H9 (cell line): ENCODE measurements around the gene RAD54L2. TPM values are rescaled to one million over a fixed set of nuclear protein-coding genes. Genes with fewer than 3 reads are reported as not detected.
"Not testable (repeated sequence)": the region's sequence is repeated elsewhere in the genome, so short reads cannot be mapped to it uniquely, and the experiment has no call there.

ENCODE experiments used
- DNase-seq: peaks from one replicate; pipeline ENCODE4 v3.0.0-alpha.2; 2017
- H2AFZ ChIP-seq: one replicate; pipeline ENCODE4 v1.6.1; 2013; ENCODE audit warnings: mild to moderate bottlenecking, low read length, control low read depth, moderate library complexity
- H2AK5ac ChIP-seq: 2 replicates; pipeline ENCODE4 v1.6.1; 2013; ENCODE audit warnings: low read length, control low read depth, mixed read lengths; ENCODE audit not compliant: insufficient read length
- H2BK120ac ChIP-seq: one replicate; pipeline ENCODE4 v1.6.1; 2013; ENCODE audit warnings: low read depth, mild to moderate bottlenecking, low read length, control low read depth, inconsistent platforms; ENCODE audit not compliant: poor library complexity, severe bottlenecking
- H2BK12ac ChIP-seq: 2 replicates; pipeline ENCODE4 v1.6.1; 2013; ENCODE audit warnings: low read length, control low read depth, mixed read lengths, low read depth; ENCODE audit not compliant: insufficient read length
- H2BK15ac ChIP-seq: 2 replicates; pipeline ENCODE4 v1.6.1; 2013; ENCODE audit warnings: low read depth, low read length, control low read depth
- H2BK20ac ChIP-seq: one replicate; pipeline ENCODE4 v1.6.1; 2013; ENCODE audit warnings: low read depth, mild to moderate bottlenecking, low read length, control low read depth, inconsistent platforms; ENCODE audit not compliant: poor library complexity, severe bottlenecking
- H2BK5ac ChIP-seq: 2 replicates; pipeline ENCODE4 v1.6.1; 2013; ENCODE audit warnings: low read length, control low read depth, mixed read lengths; ENCODE audit not compliant: insufficient read length
- H3K14ac ChIP-seq: 2 replicates; pipeline ENCODE4 v1.6.1; 2013; ENCODE audit warnings: low read length, control low read depth; ENCODE audit not compliant: insufficient read depth
- H3K18ac ChIP-seq: 2 replicates; pipeline ENCODE4 v1.6.1; 2013; ENCODE audit warnings: low read depth, mild to moderate bottlenecking, mixed read lengths, low read length, control low read depth; ENCODE audit not compliant: insufficient read length
- H3K23ac ChIP-seq: 2 replicates; pipeline ENCODE4 v1.6.1; 2013; ENCODE audit warnings: low read length, control low read depth, mixed read lengths, low read depth; ENCODE audit not compliant: insufficient read length
- H3K23me2 ChIP-seq: 2 replicates; pipeline ENCODE4 v1.6.1; 2013; ENCODE audit warnings: low read depth, mild to moderate bottlenecking, mixed read lengths, low read length, control low read depth; ENCODE audit not compliant: insufficient read length, poor library complexity, severe bottlenecking
- H3K27ac ChIP-seq: 2 replicates; pipeline ENCODE4 v1.5.1; 2013; ENCODE audit warnings: low read length, control low read depth, mixed read lengths, low read depth; ENCODE audit not compliant: insufficient read length
- H3K27me3 ChIP-seq: 2 replicates; pipeline ENCODE4 v1.6.1; 2013; ENCODE audit warnings: low read length, control low read depth, inconsistent platforms; ENCODE audit not compliant: insufficient read depth
- H3K4ac ChIP-seq: 2 replicates; pipeline ENCODE4 v1.6.1; 2013; ENCODE audit warnings: low read depth, mild to moderate bottlenecking, control low read depth, inconsistent platforms, low read length, moderate library complexity
- H3K4me1 ChIP-seq: 2 replicates; pipeline ENCODE4 v1.6.1; 2013; ENCODE audit warnings: low read length, control low read depth, inconsistent platforms; ENCODE audit not compliant: insufficient read depth
- H3K4me2 ChIP-seq: 2 replicates; pipeline ENCODE4 v1.6.1; 2013; ENCODE audit warnings: low read length, control low read depth, mixed read lengths; ENCODE audit not compliant: insufficient read length, insufficient read depth
- H3K56ac ChIP-seq: 2 replicates; pipeline ENCODE4 v1.6.1; 2013; ENCODE audit warnings: low read depth, mild to moderate bottlenecking, mixed read lengths, low read length, control low read depth; ENCODE audit not compliant: insufficient read length
- H3K79me1 ChIP-seq: 2 replicates; pipeline ENCODE4 v1.6.1; 2013; ENCODE audit warnings: low read depth, mild to moderate bottlenecking, moderate library complexity, low read length, control low read depth, inconsistent platforms; ENCODE audit not compliant: insufficient read depth, poor library complexity, severe bottlenecking
- H3K79me2 ChIP-seq: 2 replicates; pipeline ENCODE4 v1.6.1; 2013; ENCODE audit warnings: low read length, control low read depth, inconsistent platforms; ENCODE audit not compliant: insufficient read depth
- H3K9ac ChIP-seq: 2 replicates; pipeline ENCODE4 v1.6.1; 2013; ENCODE audit warnings: low read length, control low read depth, mixed read lengths; ENCODE audit not compliant: insufficient read length; ENCODE audit errors: extremely low read depth
- H3K9me3 ChIP-seq: one replicate; pipeline ENCODE4 v1.6.1; 2013; ENCODE audit warnings: low read depth, low read length, inconsistent platforms; ENCODE audit not compliant: control insufficient read depth
- H3T11ph ChIP-seq: one replicate; pipeline ENCODE4 v1.6.1; 2013; ENCODE audit warnings: mild to moderate bottlenecking, low read length, control low read depth, inconsistent platforms
- H4K20me1 ChIP-seq: one replicate; pipeline ENCODE4 v1.6.1; 2013; ENCODE audit not compliant: control insufficient read depth, insufficient read length, insufficient read depth
- H4K5ac ChIP-seq: 2 replicates; pipeline ENCODE4 v1.6.1; 2013; ENCODE audit warnings: low read depth, mild to moderate bottlenecking, mixed read lengths, low read length, control low read depth; ENCODE audit not compliant: insufficient read length
- H4K8ac ChIP-seq: replicated peaks from 2 replicates; pipeline ENCODE4 v1.6.1; 2013; ENCODE audit warnings: low read length, control low read depth, mixed read lengths, low read depth; ENCODE audit not compliant: insufficient read length
- H4K91ac ChIP-seq: 2 replicates; pipeline ENCODE4 v1.6.1; 2013; ENCODE audit warnings: low read depth, mild to moderate bottlenecking, moderate library complexity, mixed read lengths, low read length, control low read depth; ENCODE audit not compliant: insufficient read length
- H3K27ac Mint-ChIP-seq, 3 experiments: 2 replicates in 2 of 3; 3 replicates in 1 of 3; pipeline ENCODE4 v1.8.0; 2020 to 2021; ENCODE audit warnings: mixed read lengths in 3 of 3, mild to moderate bottlenecking in 1 of 3, moderate library complexity in 1 of 3
- H3K27me3 Mint-ChIP-seq: 2 replicates; pipeline ENCODE4 v1.8.0; 2021; ENCODE audit warnings: low read depth, mild to moderate bottlenecking, moderate library complexity, mixed read lengths
- H3K36me3 Mint-ChIP-seq, 3 experiments: 2 replicates in 2 of 3; 3 replicates in 1 of 3; pipeline ENCODE4 v1.8.0; 2020 to 2021; ENCODE audit warnings: low read depth in 3 of 3, mixed read lengths in 3 of 3; ENCODE audit not compliant: insufficient read depth in 1 of 3
- H3K4me1 Mint-ChIP-seq, 2 experiments: 2 replicates each; pipeline ENCODE4 v1.8.0; 2020; ENCODE audit warnings: mixed read lengths in 2 of 2
- H3K4me3 Mint-ChIP-seq, 2 experiments: 2 replicates in 1 of 2; 3 replicates in 1 of 2; pipeline ENCODE4 v1.8.0; 2020 to 2021; ENCODE audit warnings: mild to moderate bottlenecking in 2 of 2, mixed read lengths in 2 of 2, moderate library complexity in 1 of 2
- H3K9me3 Mint-ChIP-seq, 2 experiments: 2 replicates in 1 of 2; 3 replicates in 1 of 2; pipeline ENCODE4 v1.8.0; 2020; ENCODE audit warnings: mild to moderate bottlenecking in 2 of 2, mixed read lengths in 2 of 2, moderate library complexity in 1 of 2
- CTCF ChIP-seq: fragments of 200-600 bp; sonication (generic); conservative IDR thresholded peaks from 3 replicates; pipeline ENCODE4 v1.8.0; 2021; ENCODE audit warnings: antibody characterized with exemption, mild to moderate bottlenecking
- WGBS: extraction: QIAGEN DNeasy Blood & Tissue Kit; methylation state at CpG from one replicate; pipeline ENCODE4 v1.1.7; 2013; ENCODE audit warnings: missing lambda C conversion rate, low lambda C conversion rate, mixed read lengths; ENCODE audit not compliant: insufficient read length; ENCODE audit errors: extremely low coverage; 5-methylcytosine and 5-hydroxymethylcytosine counted together
- total RNA-seq: library from RNA; stranded (reverse); gene quantifications from 2 replicates; pipeline ENCODE4 v1.2.1, GENCODE V29; 2021

Gene RAD54L2
- total RNA-seq, 1 experiment from 2014 or later = 40.7 TPM

GRCh38 chr3:51539291-51539941, 897 bp downstream of the RAD54L2 start:
- Histone ChIP-seq H3K79me1 (peaks cover 10% of the 10 kb centered on the region), H2BK120ac (no peak overlapping the region), H3K4ac (no peak overlapping the region), H2AFZ (no peak overlapping the region), H3K23me2 (peaks cover 13% of the 10 kb centered on the region), H3K4me1 (peaks cover 3% of the 10 kb centered on the region), H3K27me3 (no peaks in the 10 kb centered on the region), H4K8ac (no peak overlapping the region), H3K4me2 (peak overlapping the region; percentile 96), H3K27ac (no peak overlapping the region), H4K5ac (no peak overlapping the region), H3K9me3 (no peaks in the 10 kb centered on the region), H3K23ac (peak overlapping the region; percentile 36), H4K91ac (no peak overlapping the region), H2AK5ac (no peak overlapping the region), H4K20me1 (no peaks in the 10 kb centered on the region), H3K14ac (peak overlapping the region; percentile 82; the same call in 1 of the 2 replicates), H3K56ac (peak overlapping the region; percentile 53), H2BK12ac (no peak overlapping the region), H3T11ph (no peak overlapping the region), H3K18ac (peak overlapping the region; percentile 46), H2BK20ac (no peak overlapping the region), H2BK5ac (no peak overlapping the region), H2BK15ac (no peak overlapping the region), H3K79me2 (peaks cover 13% of the 10 kb centered on the region; the same call in 1 of the 2 replicates), H3K9ac (peak overlapping the region; percentile 90)
- peaks cover 3 to 21% (median 19%) of the 10 kb centered on the region in 3 experiments; a peak in 6 of 7 replicates for H3K36me3 Mint-ChIP-seq
- H3K4me3 Mint-ChIP-seq = peak overlapping the region; percentile 89 to 96
- DNase-seq = peak; percentile 42
- H3K9me3 Mint-ChIP-seq = no peaks in the 10 kb centered on the region
- H3K27ac Mint-ChIP-seq = peak overlapping the region; percentile 6 to 97 (median 66)
- H3K27me3 Mint-ChIP-seq = peaks cover 2% of the 10 kb centered on the region; the same call in 1 of the 2 replicates
- no peak for TF ChIP-seq CTCF
- H3K4me1 Mint-ChIP-seq = peaks cover 32 to 37% of the 10 kb centered on the region in 2 experiments
- no CpG with 5 or more reads among the region's 11 CpGs for WGBS

GRCh38 chr3:51542596-51542995, 4.1 kb downstream of the RAD54L2 start:
- not testable (repeated sequence) for H3T11ph ChIP-seq, H3K27me3 Mint-ChIP-seq, H3K14ac ChIP-seq, H2BK120ac ChIP-seq, H2BK12ac ChIP-seq, H3K9ac ChIP-seq, H3K27ac ChIP-seq, H3K9me3 ChIP-seq, H2BK20ac ChIP-seq, H4K20me1 ChIP-seq, DNase-seq, H3K4me3 Mint-ChIP-seq, H4K91ac ChIP-seq, H2AK5ac ChIP-seq, H2BK5ac ChIP-seq, H3K56ac ChIP-seq, H4K8ac ChIP-seq, H2AFZ ChIP-seq, H3K27me3 ChIP-seq, H4K5ac ChIP-seq, H2BK15ac ChIP-seq, H3K4me2 ChIP-seq, H3K4me1 ChIP-seq, H3K9me3 Mint-ChIP-seq, H3K4ac ChIP-seq, H3K18ac ChIP-seq, H3K23ac ChIP-seq
- Histone ChIP-seq H3K23me2 (peaks cover 13% of the 10 kb centered on the region), H3K79me2 (peaks cover 13% of the 10 kb centered on the region; the same call in 1 of the 2 replicates), H3K79me1 (peaks cover 10% of the 10 kb centered on the region)
- Mint-ChIP-seq H3K4me1 (peaks cover 30 to 35% of the 10 kb centered on the region in 2 experiments), H3K27ac (peak overlapping the region in 1 of 3 experiments; percentile 40; a peak in 1 of 7 replicates), H3K36me3 (peaks cover 3 to 30% (median 21%) of the 10 kb centered on the region in 3 experiments; a peak in 6 of 7 replicates)
- no CpG with 5 or more reads among the region's 11 CpGs for WGBS
